Measurements from ENCODE around the gene CCIN. TPM values are rescaled to one million over a fixed set of nuclear protein-coding genes. Genes with fewer than 3 reads are reported as not detected.

CCIN gene
- total RNA-seq, 1 experiment from 2014 or later, result not detected

DNA sequence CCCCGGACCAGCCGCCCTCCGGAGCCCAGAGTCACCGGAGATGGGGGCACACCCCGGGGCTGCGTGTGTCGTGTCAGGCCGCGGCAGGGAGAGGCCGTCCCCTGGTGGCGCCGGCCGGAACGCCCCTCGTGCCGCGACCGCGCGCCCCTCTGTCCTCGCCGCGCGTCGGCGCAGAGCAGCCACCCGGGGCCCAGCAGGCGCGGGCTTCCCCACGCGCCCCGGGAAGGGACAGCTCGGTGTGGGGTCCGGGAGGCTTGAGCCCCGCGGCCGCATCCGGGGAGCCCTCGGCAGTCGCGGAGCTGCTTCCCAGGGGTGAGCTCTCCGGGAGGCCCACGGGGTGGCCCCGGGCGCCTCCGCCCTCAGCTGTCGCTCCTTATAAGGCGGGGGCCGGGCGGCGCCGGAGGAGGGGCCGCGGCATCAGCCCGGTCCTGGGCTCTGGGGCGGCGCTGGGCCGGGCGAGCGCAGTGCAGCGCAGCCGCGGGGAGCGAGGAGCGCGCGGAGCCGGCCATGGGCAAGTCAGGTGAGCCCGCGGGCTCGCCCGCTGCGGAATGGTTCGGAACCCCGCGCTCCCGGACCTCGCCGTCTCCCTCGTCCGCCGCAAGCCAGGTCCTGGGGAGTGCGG is 32.8 kb upstream of the CCIN start, which contains the start of gene GLIPR2:
Gene GLIPR2 (plus strand): TSS at position 462 of the 622 bp plus-strand sequence. CDS start 46 bp downstream, at position 508.
- TF ChIP-seq, protein P1, sequence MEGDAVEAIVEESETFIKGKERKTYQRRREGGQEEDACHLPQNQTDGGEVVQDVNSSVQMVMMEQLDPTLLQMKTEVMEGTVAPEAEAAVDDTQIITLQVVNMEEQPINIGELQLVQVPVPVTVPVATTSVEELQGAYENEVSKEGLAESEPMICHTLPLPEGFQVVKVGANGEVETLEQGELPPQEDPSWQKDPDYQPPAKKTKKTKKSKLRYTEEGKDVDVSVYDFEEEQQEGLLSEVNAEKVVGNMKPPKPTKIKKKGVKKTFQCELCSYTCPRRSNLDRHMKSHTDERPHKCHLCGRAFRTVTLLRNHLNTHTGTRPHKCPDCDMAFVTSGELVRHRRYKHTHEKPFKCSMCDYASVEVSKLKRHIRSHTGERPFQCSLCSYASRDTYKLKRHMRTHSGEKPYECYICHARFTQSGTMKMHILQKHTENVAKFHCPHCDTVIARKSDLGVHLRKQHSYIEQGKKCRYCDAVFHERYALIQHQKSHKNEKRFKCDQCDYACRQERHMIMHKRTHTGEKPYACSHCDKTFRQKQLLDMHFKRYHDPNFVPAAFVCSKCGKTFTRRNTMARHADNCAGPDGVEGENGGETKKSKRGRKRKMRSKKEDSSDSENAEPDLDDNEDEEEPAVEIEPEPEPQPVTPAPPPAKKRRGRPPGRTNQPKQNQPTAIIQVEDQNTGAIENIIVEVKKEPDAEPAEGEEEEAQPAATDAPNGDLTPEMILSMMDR (conservative IDR thresholded peaks at IDR 0.05), result no peak; the same call in 1 of the 2 replicates
- TF ChIP-seq EZH2 (IDR thresholded peaks at IDR 0.05; ENCODE audit: low read depth), result no peak
- Histone ChIP-seq H3K4me2 (peak within 1 kb of the TSS; percentile 85), H3K27ac (no peak within 1 kb of the TSS), H3K9me2 (ENCODE audit: insufficient read depth) (no peaks in the 10 kb centered on the region), H3K4me3 (peak within 1 kb of the TSS; percentile 63), H3K79me2 (ENCODE audit: low read depth) (no peaks in the 10 kb centered on the region), H3K36me3 (ENCODE audit: low read depth) (no peaks in the 10 kb centered on the region), H2AFZ (peak within 1 kb of the TSS; percentile 74), H4K20me1 (ENCODE audit: insufficient read depth) (no peaks in the 10 kb centered on the region), H3K27me3 (ENCODE audit: insufficient read depth, low read depth) (no peaks in the 10 kb centered on the region), H3K4me1 (replicated peaks; ENCODE audit: insufficient read depth) (peaks cover 29% of the 10 kb centered on the region; the same call in 1 of the 2 replicates), H3K9me3 (ENCODE audit: insufficient read depth, low read depth) (no peaks in the 10 kb centered on the region), H3F3A (ENCODE audit: insufficient read depth, low read depth) (0 out of 2 replicates have a peak, but pooled peaks cover 4% of the 10 kb centered on the region)
- no TSS peak for BruUV-seq (replicated peaks)
- POLR2A ChIA-PET (ENCODE audit: unreplicated experiment), result interaction anchor here (0.5 to 0.7 kb wide), 2 partner anchors 35 to 126 kb away, joined by 3 read pairs; no protein-coding TSS in a partner anchor
- intact Hi-C loops (cut with micrococcal nuclease; ENCODE audit: unreplicated experiment), result no loop called here
- peak in 1 of 2 experiments; percentile 68 for DNase-seq
- CTCF ChIA-PET, result no interaction called here

DNA sequence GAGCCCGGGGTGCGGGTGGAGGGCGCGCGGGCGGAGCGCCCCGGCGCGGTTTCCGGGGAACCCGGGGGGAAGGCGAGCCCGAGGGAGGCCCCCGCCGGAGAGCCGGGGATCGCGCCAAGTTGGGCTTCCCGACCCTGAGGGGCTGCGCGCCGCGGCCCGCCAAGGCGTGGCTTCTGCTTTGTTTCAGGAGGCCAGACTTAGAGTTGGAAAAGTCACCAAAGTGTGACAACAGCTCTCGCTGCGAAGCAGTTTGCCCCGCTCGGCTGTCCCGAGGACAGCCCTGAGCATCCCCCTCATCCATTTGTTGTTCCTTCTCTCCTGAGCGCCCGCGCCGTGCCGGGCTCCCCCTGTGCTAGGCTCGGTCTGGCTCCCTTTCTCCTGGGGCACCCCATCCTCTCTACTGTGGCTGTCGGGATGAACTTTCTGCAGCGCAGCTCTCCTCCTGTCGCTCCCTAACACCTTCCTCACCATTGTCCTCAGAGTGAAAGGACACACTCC is 32.2 kb upstream of the CCIN start:
- Histone ChIP-seq H3K9me3 (ENCODE audit: insufficient read depth, low read depth) (no peaks in the 10 kb centered on the region), H3K27me3 (ENCODE audit: insufficient read depth, low read depth) (no peaks in the 10 kb centered on the region), H3K4me3 (peak overlapping the region; percentile 63), H2AFZ (peak overlapping the region; percentile 74), H3K9me2 (ENCODE audit: insufficient read depth) (no peaks in the 10 kb centered on the region), H3K79me2 (ENCODE audit: low read depth) (no peaks in the 10 kb centered on the region), H3K27ac (no peak overlapping the region), H3F3A (ENCODE audit: insufficient read depth, low read depth) (no peaks in the 10 kb centered on the region), H3K4me2 (peak overlapping the region; percentile 85), H4K20me1 (ENCODE audit: insufficient read depth) (no peaks in the 10 kb centered on the region), H3K36me3 (ENCODE audit: low read depth) (no peaks in the 10 kb centered on the region), H3K4me1 (replicated peaks; ENCODE audit: insufficient read depth) (peaks cover 24% of the 10 kb centered on the region; the same call in 1 of the 2 replicates)
- POLR2A ChIA-PET (ENCODE audit: unreplicated experiment), result interaction anchor here (0.7 kb wide), 2 partner anchors 60 to 126 kb away, joined by 3 to 4 read pairs; no protein-coding TSS in a partner anchor
- DNase-seq, result no peak
- BruUV-seq (replicated peaks), result TSS peak; percentile 48
- CTCF ChIA-PET, result no interaction called here
- TF ChIP-seq EZH2 (IDR thresholded peaks at IDR 0.05; ENCODE audit: low read depth), result no peak
- TF ChIP-seq, protein P1 (conservative IDR thresholded peaks at IDR 0.05), result no peak
- intact Hi-C loops (cut with micrococcal nuclease; ENCODE audit: unreplicated experiment), result no loop called here

- Histone ChIP-seq H3K9me3 (ENCODE audit: insufficient read depth, low read depth) (no peaks in the 10 kb centered on the region), H3K27me3 (ENCODE audit: insufficient read depth, low read depth) (no peaks in the 10 kb centered on the region), H3K36me3 (ENCODE audit: low read depth) (no peaks in the 10 kb centered on the region), H3K4me3 (peak overlapping the region; percentile 63), H3K9me2 (ENCODE audit: insufficient read depth) (no peaks in the 10 kb centered on the region), H3K79me2 (ENCODE audit: low read depth) (no peaks in the 10 kb centered on the region), H2AFZ (peak overlapping the region; percentile 74), H3K4me2 (peak overlapping the region; percentile 85), H4K20me1 (ENCODE audit: insufficient read depth) (no peaks in the 10 kb centered on the region), H3F3A (ENCODE audit: insufficient read depth, low read depth) (no peaks in the 10 kb centered on the region), H3K27ac (no peak overlapping the region), H3K4me1 (replicated peaks; ENCODE audit: insufficient read depth) (peaks cover 18% of the 10 kb centered on the region; the same call in 1 of the 2 replicates)
- no peak for TF ChIP-seq EZH2 (IDR thresholded peaks at IDR 0.05; ENCODE audit: low read depth)
- TF ChIP-seq, protein P1 (conservative IDR thresholded peaks at IDR 0.05), result no peak
- intact Hi-C loops (cut with micrococcal nuclease; ENCODE audit: unreplicated experiment), result no loop called here
- CTCF ChIA-PET, result no interaction called here
- POLR2A ChIA-PET (ENCODE audit: unreplicated experiment), result interaction anchor here (0.7 kb wide), 1 partner anchor 60 kb away, joined by 4 read pairs; no protein-coding TSS in a partner anchor
- BruUV-seq (replicated peaks), result no TSS peak
- DNase-seq, result no peak
Measured at GRCh38 chr9:36137392-36138004, 31.7 kb upstream of the CCIN start.

All from PC-9 (cell line).